PFSK-1 (cell line): ENCODE results near the gene FGD4. TPM values are rescaled to one million over a fixed set of nuclear protein-coding genes. Genes with fewer than 3 reads are reported as not detected.

Experiments
- FOXP2 ChIP-seq: optimal IDR thresholded peaks from 2 replicates; pipeline ENCODE3; 2011; ENCODE audit warnings: borderline replicate concordance, control low read depth, inconsistent platforms; ENCODE audit not compliant: insufficient read depth; ENCODE audit errors: extremely low read length, extremely low read depth
- POLR2AphosphoS5 ChIP-seq: IDR thresholded peaks from 2 replicates; pipeline ENCODE4 v1.6.1; 2012; ENCODE audit warnings: low read depth, mild to moderate bottlenecking, control low read depth, low read length, moderate library complexity
- SIN3A ChIP-seq: IDR thresholded peaks from 2 replicates; pipeline ENCODE4 v1.6.1; 2012; ENCODE audit warnings: mild to moderate bottlenecking, low read length, moderate library complexity, borderline replicate concordance; ENCODE audit not compliant: insufficient read depth
- TAF1 ChIP-seq: IDR thresholded peaks from 2 replicates; pipeline ENCODE4 v1.6.1; 2012; ENCODE audit warnings: low read length, control low read depth, borderline replicate concordance; ENCODE audit not compliant: insufficient read depth
- polyA plus RNA-seq: library from polyadenylated mRNA; unstranded; fragments of >200 nt; gene quantifications from one replicate; pipeline ENCODE4 v1.2.1, GENCODE V29; 2012; ENCODE audit warnings: low read depth, missing spikeins; ENCODE audit not compliant: insufficient read length
- TF ChIP-seq, protein P1 (sequence below), 2 experiments: IDR thresholded peaks; 2 replicates each; pipeline versions ENCODE4 v1.6.1 to v1.8.0; 2011 to 2012; ENCODE audit warnings: low read depth in 2 of 2, low read length in 2 of 2, control low read depth in 1 of 2, inconsistent platforms in 1 of 2, mild to moderate bottlenecking in 1 of 2, moderate library complexity in 1 of 2; ENCODE audit not compliant: insufficient read depth in 1 of 2

The FGD4 gene
- not detected for polyA plus RNA-seq

GRCh38 chr12:32399370-32400113 is at the start of gene FGD4:
Gene FGD4, plus strand, starts transcription at chr12:32399558.
- TF ChIP-seq POLR2AphosphoS5 (no peak), SIN3A (no peak), TAF1 (no peak)
- TF ChIP-seq, protein P1, sequence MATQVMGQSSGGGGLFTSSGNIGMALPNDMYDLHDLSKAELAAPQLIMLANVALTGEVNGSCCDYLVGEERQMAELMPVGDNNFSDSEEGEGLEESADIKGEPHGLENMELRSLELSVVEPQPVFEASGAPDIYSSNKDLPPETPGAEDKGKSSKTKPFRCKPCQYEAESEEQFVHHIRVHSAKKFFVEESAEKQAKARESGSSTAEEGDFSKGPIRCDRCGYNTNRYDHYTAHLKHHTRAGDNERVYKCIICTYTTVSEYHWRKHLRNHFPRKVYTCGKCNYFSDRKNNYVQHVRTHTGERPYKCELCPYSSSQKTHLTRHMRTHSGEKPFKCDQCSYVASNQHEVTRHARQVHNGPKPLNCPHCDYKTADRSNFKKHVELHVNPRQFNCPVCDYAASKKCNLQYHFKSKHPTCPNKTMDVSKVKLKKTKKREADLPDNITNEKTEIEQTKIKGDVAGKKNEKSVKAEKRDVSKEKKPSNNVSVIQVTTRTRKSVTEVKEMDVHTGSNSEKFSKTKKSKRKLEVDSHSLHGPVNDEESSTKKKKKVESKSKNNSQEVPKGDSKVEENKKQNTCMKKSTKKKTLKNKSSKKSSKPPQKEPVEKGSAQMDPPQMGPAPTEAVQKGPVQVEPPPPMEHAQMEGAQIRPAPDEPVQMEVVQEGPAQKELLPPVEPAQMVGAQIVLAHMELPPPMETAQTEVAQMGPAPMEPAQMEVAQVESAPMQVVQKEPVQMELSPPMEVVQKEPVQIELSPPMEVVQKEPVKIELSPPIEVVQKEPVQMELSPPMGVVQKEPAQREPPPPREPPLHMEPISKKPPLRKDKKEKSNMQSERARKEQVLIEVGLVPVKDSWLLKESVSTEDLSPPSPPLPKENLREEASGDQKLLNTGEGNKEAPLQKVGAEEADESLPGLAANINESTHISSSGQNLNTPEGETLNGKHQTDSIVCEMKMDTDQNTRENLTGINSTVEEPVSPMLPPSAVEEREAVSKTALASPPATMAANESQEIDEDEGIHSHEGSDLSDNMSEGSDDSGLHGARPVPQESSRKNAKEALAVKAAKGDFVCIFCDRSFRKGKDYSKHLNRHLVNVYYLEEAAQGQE (IDR thresholded peaks at IDR 0.05; ENCODE audit: insufficient read depth in 1 of 2, low read depth in 2 of 2, low read length in 2 of 2) = no peak

DNA sequence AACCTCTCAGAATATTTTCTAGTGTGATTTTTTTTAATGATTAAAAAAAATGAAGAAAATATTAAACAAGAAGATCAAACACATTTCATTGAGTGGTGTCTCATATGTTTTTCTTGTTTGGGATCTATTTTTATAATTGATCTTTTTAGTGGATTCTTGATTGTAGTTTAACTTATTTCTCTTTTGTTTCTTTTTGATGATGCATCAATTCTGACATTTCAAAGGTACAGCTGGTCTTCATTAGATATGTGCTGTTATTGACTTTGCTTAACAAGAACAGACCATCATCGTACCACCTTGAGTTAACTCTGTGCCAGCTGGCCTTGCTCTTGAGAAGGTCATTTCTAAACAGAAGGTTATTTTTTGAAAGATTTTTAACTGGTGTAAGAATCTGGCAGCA is 45.8 kb upstream of the FGD4 start:
- TF ChIP-seq TAF1 (no peak), FOXP2 (no peak), POLR2AphosphoS5 (no peak), SIN3A (no peak)
- TF ChIP-seq, protein P1 (IDR thresholded peaks at IDR 0.05; ENCODE audit: insufficient read depth in 1 of 2, low read depth in 2 of 2, low read length in 2 of 2) = no peak

- TF ChIP-seq TAF1 (no peak), SIN3A (no peak), POLR2AphosphoS5 (no peak), FOXP2 (no peak)
- TF ChIP-seq, protein P1 (IDR thresholded peaks at IDR 0.05; ENCODE audit: insufficient read depth in 1 of 2, low read depth in 2 of 2, low read length in 2 of 2) = no peak
These were observed 41.6 kb upstream of the FGD4 start for GRCh38 chr12:32357601-32358249.

- TF ChIP-seq SIN3A (no peak), POLR2AphosphoS5 (no peak), TAF1 (no peak), FOXP2 (no peak)
- TF ChIP-seq, protein P1 (IDR thresholded peaks at IDR 0.05; ENCODE audit: insufficient read depth in 1 of 2, low read depth in 2 of 2, low read length in 2 of 2) = no peak
These were observed 38.4 kb upstream of the FGD4 start for GRCh38 chr12:32360956-32361355.
